ENCODE measurements around the gene CMIP. TPM values are rescaled to one million over a fixed set of nuclear protein-coding genes. Genes with fewer than 3 reads are reported as not detected.

Gene CMIP
- total RNA-seq, 1 experiment from 2014 or later: 63.7 TPM

- no peak for TF ChIP-seq STAT6 (CRISPR knock-in tag; conservative IDR thresholded peaks at IDR 0.05; ENCODE audit: low read depth)
- TF ChIP-seq SP1 (CRISPR knock-in tag; conservative IDR thresholded peaks at IDR 0.05): no peak
- TF ChIP-seq E2F4 (CRISPR knock-in tag; IDR thresholded peaks at IDR 0.05; ENCODE audit: borderline replicate concordance, low read depth): no peak
- no peak for TF ChIP-seq TEAD1 (CRISPR knock-in tag; IDR thresholded peaks at IDR 0.05)
- no peak for TF ChIP-seq TP53 (CRISPR knock-in tag; IDR thresholded peaks at IDR 0.05)
- no peak for TF ChIP-seq FOXK1 (CRISPR knock-in tag; IDR thresholded peaks at IDR 0.05)
- TF ChIP-seq ZNF425 (CRISPR knock-in tag; conservative IDR thresholded peaks at IDR 0.05): no peak
- TF ChIP-seq ELF4 (CRISPR knock-in tag; IDR thresholded peaks at IDR 0.05; ENCODE audit: low read depth): no peak
- TF ChIP-seq IRF2 (CRISPR knock-in tag; IDR thresholded peaks at IDR 0.05; ENCODE audit: borderline replicate concordance, low read depth): no peak
- TF ChIP-seq ZNF138 (CRISPR knock-in tag; conservative IDR thresholded peaks at IDR 0.05): no peak
- TF ChIP-seq CDX4 (CRISPR knock-in tag; IDR thresholded peaks at IDR 0.05; ENCODE audit: borderline replicate concordance): no peak
- no peak for TF ChIP-seq ATF1 (CRISPR knock-in tag; IDR thresholded peaks at IDR 0.05)
- TF ChIP-seq ATF3 (CRISPR knock-in tag; conservative IDR thresholded peaks at IDR 0.05): no peak
- TF ChIP-seq USF2 (CRISPR knock-in tag; IDR thresholded peaks at IDR 0.05): no peak
- TF ChIP-seq ARID4B (CRISPR knock-in tag; IDR thresholded peaks at IDR 0.05; ENCODE audit: borderline replicate concordance): no peak
- no peak for TF ChIP-seq ATF6 (CRISPR knock-in tag; IDR thresholded peaks at IDR 0.05)
Measured at GRCh38 chr16:81409016-81409556, 35.5 kb upstream of the CMIP start (continued).

Data from WTC11 (cell line).